GM12873 (cell line): ENCODE measurements around the gene ZSWIM5.

Experiments used
- TF ChIP-seq, protein P1 (sequence below): IDR thresholded peaks from 2 replicates; pipeline ENCODE4 v1.5.1; 2012; ENCODE audit warnings: low read depth, mild to moderate bottlenecking, moderate library complexity, low read length, control low read depth; ENCODE audit not compliant: insufficient read depth; ENCODE audit errors: missing control alignments

The ZSWIM5 gene

DNA sequence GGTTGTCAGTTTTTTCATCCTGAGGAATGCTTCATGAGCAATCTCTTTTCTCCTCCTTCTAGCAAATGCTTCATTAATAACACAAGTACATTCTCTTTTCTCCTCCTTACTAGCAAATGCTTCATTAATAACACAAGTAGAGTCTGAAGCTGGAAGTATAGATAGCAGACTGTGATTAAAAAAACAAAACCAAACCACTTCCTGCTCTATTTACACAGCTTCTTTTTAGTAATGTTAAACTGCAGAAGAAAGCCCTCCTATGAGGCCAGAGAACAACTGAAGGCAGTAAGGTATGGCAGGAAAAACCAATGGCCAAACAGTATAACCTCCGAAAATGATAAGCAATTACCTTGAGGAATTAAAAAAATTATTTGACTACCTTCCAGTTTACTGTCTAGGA, 90.1 kb downstream of the ZSWIM5 start:
- TF ChIP-seq, protein P1, sequence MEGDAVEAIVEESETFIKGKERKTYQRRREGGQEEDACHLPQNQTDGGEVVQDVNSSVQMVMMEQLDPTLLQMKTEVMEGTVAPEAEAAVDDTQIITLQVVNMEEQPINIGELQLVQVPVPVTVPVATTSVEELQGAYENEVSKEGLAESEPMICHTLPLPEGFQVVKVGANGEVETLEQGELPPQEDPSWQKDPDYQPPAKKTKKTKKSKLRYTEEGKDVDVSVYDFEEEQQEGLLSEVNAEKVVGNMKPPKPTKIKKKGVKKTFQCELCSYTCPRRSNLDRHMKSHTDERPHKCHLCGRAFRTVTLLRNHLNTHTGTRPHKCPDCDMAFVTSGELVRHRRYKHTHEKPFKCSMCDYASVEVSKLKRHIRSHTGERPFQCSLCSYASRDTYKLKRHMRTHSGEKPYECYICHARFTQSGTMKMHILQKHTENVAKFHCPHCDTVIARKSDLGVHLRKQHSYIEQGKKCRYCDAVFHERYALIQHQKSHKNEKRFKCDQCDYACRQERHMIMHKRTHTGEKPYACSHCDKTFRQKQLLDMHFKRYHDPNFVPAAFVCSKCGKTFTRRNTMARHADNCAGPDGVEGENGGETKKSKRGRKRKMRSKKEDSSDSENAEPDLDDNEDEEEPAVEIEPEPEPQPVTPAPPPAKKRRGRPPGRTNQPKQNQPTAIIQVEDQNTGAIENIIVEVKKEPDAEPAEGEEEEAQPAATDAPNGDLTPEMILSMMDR, result no peak

DNA sequence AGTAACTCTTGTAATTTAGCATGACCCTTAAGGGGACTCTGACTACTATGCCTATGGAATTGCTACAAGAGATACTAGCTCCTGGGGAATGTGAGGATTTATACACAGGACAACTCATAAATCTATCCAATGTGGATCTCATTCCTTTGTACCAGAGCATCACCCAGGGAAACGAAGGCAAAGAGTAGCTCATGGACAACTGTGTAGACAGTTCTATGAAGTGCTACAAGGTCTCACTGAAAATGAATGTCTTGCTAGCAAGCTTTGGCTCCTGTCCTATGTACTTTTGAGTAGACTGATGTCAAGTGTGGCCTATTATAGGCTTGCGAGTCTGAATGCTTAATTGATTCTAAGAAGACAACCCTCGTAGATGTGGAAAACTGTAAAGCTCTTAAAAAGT, 93.7 kb downstream of the ZSWIM5 start:
- TF ChIP-seq, protein P1, result no peak

DNA sequence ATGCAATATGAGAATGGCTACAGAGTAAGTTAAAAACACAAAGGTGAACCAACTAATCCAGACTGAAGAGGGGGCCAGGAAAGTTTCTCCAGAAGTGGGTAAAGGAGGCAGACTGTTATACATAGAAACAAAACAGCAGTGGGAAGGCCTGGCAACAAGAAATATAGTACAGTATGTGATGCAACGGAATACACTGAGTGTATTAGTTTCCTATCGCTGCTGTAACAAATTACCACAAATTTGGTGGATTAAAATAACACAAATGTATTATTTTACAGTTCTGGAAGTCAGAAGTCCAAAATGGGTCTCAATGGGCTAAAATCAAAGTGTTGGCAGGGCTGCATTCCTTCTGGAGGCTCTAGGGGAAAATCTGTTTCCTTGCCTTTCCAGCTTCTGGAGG, 95.2 kb downstream of the ZSWIM5 start:
- TF ChIP-seq, protein P1, result no peak

DNA sequence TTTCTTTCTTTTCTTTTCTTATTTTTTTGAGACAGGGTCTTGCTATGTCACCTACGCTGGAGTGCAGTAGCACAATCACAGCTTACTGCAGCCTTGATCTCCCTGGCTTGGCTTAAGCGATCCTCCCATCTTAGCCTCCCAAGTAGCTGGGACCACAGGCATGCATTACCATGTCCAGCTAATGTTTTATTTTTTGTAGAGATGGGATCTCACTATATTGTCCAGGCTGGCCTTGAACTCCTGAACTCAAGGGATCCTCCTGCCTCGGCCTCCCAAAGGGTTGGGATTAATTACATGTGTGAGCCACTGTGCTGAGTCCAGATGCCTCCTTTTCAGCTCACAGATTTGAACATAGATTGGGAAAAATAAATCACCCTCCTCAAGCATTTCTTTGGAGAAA, 98.6 kb downstream of the ZSWIM5 start:
- TF ChIP-seq, protein P1, result no peak

DNA sequence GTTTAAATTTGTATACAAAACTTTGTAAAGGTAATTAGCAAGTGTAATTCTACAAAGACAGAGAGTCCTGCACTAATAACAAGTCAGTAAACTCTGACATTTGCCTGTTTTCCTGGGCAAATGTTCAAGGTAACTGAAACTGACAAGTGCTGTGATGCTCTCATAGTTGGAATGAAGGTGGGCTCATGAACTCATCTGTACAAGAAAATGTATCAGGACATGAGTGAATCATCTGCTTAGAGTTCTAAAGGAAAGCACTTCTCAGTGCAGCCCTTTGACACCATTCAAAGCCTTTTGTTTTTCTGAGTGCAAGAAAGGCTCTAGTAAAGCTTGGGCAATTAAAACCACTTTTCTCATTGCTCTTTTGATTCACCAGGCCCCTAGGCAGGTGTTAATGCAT, 102.9 kb downstream of the ZSWIM5 start:
- TF ChIP-seq, protein P1, result no peak

DNA sequence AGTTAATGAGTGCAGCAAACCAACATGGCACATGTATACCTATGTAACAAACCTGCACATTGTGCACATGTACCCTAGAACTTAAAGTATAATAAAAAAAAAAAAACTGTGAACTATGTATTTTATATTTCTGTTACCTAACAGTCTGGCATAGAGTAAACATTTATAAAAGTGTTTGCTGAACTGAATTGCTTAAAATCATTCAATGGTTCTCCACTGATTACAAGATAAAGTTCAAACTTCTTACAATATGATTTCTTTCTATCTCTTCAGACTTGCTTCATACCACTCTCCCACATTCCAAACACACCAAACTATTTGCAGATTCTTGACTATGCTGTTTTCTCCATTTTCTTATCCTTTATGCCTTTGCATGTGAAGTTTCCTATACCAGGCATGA, 104.5 kb downstream of the ZSWIM5 start:
- TF ChIP-seq, protein P1, result no peak

DNA sequence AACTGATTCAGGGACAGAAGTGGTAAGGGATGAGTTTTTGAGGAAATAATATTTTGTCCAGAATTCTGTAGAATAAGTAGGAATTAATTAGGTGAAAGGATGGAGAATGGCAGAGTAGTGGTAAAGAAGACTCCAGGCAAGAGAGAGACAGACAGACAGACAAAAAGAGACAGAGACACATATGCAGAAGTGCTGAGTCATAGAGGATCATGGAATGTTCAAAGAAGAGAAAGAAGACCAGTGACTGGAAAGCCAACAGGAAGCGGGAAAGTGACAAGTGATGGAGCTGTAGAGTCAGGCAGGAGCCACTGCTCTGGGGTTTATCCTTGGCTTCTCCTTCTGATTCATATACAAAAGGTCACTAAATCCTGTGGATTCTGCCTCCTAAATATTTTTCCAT, 108.5 kb downstream of the ZSWIM5 start:
- TF ChIP-seq, protein P1, result no peak
